HG03196 (cell line): ENCODE data around the gene LRRC8D.

Experiments
- ATAC-seq: cut with Tn5 transposase; IDR thresholded peaks from one replicate; pipeline ENCODE4 v1.9.1; 2021; ENCODE audit not compliant: unreplicated experiment

The LRRC8D gene

GRCh38 chr1:89807503-89807902, 13.3 kb upstream of the LRRC8D start:
- no peak for ATAC-seq

GRCh38 chr1:89807983-89808382, 12.8 kb upstream of the LRRC8D start:
- no peak for ATAC-seq

DNA sequence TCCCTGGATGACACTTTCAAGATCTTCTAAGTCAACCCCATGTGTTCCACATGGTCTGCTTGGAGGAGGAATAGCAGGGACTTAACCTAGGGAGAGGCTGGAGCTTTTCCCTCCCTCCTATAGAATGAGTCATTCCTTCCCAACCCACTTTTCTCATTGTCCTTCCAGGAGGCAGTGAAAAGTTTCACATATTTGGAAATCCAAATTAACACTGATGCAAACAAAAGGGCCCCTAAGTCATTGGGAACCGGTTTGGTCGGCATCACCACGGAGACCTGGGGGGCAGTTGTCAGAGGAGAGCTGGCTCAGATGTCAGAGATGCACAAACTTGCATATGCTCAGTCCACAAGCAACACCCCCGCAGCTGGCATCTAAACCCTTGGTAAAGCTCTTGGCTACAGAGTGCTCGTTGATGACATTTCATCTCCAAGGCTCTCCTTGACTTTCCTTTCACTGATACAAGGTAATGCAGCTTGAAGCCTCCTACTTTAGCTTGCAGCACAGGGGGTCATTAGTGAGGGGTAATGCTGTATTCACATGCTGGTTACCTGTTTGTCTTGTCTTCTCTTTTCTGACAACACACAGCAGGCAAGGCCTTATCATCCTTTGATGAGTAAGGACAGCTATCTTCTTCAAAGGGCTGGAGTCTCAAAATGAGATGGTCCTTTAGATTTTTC, 12.3 kb upstream of the LRRC8D start:
- ATAC-seq, result no peak

DNA sequence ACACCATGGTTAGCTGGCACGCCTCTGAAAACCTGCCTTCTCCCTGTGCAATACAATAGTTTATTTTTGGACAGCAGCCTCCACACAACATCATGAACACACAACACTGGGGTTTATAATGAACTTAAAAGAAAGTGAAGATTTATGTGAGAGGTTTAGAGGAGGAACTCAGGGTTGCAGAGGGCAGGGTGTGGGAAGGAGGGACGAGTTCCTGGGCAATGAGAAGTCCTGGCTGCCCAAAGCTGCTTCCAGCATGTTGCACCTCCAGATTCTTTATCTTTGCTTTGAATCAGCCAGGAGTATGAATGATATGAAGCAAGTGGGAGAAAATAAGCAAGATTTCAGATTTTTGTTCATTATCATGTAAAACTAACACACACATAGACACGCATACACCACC, 11.3 kb upstream of the LRRC8D start:
- no peak for ATAC-seq

- no peak for ATAC-seq
Observed at GRCh38 chr1:89810302-89810701, 10.5 kb upstream of the LRRC8D start.

DNA sequence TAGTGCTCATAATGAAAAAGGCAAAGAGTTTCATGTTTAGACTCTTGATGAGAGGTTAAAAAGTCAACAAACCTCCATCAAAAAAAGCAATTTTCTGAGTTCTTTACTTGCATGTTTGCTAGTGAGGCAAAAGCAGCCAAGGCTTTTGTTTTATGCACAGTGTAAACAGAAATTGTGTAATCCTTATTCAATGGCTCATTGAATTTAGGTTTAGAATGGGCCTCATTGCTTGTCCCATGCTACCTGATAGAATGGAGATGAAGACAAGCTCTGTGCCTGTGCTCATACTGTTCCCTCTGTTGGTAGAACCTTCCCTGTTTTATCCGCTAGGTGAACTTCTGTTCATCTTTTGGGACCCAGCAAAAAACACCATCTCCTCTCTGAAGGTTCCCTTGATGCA, 10.0 kb upstream of the LRRC8D start:
- ATAC-seq, result no peak

DNA sequence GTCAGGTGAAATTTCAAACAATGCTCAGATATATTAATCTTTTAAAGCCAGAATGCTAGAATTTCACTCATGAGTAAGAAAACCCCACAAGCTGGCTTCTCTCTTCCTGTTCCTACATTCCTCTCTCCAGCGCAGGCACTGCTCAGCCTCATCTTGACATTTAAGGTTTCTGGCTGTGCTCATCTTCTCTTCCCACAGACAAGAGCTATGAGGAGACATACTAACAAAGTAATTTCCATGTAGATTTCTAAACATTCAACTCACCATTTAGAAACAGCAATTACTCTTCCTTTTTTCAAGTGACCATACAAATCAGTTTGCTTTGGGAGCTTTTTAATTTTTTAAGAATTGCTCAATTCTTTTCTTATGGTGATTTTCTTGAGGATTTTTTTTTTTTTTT, 7.8 kb upstream of the LRRC8D start:
- no peak for ATAC-seq

DNA sequence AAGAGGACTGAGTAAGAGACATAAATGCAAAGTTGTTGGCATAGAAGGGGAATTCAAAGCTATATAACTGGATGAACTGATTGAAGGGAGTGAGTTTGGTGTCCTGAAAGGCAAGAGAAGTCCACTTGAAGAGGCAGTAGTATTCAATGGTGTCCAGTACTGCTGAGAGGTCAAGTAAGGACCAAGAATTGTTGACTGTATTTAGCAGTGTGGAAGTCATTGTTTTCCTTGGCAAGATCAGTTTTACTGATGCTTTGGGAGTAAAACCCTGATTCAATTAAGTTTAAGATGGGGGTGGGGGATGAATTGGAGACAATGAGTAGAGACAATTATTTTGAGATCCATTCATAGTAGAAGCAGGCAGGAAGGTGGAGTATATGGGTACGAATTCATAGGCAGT, 5.8 kb upstream of the LRRC8D start:
- ATAC-seq, result no peak

DNA sequence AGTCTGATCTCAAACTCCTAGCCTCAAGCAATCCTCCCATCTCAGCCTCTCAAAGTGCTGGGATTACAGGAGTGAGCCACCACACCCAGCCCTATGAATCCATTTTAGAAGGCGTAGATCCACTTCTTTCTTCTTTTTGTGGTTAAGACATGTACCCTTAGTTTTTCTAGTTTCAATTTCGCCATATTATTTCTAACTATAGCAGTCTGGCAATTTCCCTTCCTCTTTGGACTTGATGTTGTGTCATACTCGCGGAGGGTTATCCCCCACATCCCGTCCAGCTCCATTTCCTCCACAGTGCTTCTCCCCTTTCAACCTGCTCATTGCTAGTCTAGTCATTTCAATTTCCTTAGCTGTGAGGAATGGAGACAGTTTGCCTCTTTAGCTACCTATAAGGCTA, 5.2 kb upstream of the LRRC8D start:
- ATAC-seq, result peak; percentile 44

- ATAC-seq, result no peak
Observed at GRCh38 chr1:89816366-89816765, 4.5 kb upstream of the LRRC8D start.

DNA sequence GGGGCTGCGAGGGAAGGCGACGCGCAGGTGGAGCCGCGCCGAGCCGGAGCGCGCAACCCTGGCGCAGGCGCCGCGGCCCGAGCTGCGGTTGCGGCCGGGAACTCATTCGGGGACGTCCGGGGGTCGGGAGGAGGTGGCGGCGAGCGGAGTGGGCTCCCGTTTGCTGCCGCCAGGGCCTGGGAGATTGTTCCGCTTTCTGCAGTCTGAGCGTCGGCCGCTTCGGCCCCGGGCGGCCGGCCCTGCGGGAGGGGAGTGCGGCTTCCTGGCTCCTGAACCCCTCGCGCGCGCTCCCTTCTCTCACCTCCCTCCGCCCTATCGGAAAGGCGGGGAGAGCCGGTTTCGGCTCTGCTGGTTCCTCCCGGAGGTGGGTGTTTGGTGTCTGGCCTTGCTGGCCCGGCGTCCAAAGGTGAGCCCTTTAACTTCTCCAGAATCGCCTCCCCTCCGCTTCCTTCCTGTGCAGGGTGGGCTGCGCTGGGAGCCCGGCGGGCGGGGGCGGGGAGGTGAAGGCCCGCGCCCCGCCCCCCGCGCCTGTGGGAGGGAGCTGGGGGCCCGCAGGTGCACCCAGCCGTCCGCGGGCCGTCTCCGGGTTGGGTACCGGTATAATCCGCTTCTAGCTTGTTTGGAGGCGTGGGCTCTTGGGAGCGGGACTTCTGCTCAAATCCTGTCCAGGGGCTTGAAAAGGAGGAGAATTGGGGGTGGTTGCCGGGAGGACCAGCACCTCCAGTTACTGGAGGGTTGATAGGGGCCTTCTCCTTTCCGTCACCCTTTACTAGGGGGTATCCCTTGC, 683 bp downstream of the LRRC8D start:
- ATAC-seq, result peak; percentile 48

GRCh38 chr1:89822109-89822962, 1.5 kb downstream of the LRRC8D start:
- ATAC-seq, result no peak

DNA sequence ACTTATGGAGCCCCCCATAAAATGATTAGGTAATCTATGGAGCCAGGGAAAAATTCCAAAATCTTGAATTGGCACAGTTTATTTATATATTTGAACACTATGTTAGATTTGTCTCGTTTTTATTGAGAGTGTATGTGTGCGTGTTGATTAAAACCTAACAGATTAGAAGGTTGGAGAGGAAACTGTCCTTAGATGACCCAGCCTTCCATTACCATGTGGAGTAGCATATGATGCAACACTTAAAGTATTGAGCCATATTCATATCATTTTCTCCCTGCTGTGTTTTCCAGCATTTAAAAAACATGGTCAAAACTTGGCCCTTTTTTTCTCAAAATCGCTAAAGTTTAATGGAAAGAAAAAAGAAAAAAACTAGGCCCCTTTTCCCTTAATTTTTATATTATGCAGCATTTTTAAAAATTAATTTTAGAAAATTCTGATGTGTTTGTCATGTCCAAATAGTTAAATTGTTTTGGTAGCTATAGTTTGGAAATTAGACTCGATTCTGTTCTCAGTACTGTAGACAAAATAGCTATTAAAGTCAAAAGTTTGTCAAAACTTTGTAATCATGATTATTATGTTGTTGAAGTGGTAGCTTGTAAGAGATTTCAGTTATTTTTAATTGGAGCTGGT, 2.3 kb downstream of the LRRC8D start:
- ATAC-seq, result no peak

DNA sequence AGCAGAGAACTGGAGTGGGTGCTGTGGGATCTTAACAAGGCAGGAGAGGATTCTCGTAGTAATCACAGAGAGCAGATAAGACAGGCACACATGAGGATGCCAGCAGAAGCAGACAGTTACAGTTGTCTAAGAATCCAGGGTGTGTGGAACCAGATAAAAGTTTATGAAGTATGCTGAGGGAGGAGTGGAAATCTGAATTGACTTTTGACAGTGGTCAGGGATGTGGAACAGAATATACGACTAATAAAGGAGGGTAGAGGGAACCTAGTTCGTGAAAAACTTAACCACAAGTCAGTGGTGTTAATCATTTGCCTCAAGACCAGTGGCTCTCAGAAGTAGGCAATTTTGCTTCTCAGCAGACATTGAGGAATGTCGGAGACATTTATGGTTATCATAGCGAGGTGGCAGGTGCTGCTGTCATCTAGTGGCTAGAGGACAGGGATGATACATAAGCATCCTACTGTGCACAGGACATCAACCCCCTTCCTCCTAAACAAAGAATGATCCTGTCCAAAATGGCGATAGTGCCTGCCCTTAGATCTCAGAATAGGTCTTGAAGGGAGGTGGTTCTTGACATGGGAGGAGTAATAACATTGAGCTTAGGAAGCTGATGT, 3.0 kb downstream of the LRRC8D start:
- ATAC-seq, result no peak

DNA sequence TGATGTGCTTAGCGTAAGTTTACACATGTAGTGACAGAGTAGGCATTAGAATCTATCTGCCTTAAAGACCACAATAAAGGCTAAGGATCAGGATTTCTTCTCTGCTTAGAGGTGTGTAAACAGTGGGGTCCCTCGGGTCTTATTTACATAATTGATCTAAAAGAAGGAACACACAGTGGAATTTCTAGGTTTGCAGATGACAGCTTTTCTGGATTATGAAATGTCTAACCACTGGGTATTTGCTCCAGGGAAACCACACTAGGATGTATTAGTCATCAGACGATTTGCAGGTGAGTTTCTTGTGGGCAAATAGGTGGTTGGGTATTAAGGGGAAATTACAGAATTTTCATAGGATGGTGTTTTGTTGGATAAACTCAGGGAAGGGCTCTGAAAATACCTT, 5.8 kb downstream of the LRRC8D start:
- ATAC-seq, result no peak

- ATAC-seq, result no peak
Observed at GRCh38 chr1:89827330-89827729, 6.5 kb downstream of the LRRC8D start.

GRCh38 chr1:89827902-89828301, 7.1 kb downstream of the LRRC8D start:
- ATAC-seq, result no peak

GRCh38 chr1:89829186-89829585, 8.4 kb downstream of the LRRC8D start:
- no peak for ATAC-seq

DNA sequence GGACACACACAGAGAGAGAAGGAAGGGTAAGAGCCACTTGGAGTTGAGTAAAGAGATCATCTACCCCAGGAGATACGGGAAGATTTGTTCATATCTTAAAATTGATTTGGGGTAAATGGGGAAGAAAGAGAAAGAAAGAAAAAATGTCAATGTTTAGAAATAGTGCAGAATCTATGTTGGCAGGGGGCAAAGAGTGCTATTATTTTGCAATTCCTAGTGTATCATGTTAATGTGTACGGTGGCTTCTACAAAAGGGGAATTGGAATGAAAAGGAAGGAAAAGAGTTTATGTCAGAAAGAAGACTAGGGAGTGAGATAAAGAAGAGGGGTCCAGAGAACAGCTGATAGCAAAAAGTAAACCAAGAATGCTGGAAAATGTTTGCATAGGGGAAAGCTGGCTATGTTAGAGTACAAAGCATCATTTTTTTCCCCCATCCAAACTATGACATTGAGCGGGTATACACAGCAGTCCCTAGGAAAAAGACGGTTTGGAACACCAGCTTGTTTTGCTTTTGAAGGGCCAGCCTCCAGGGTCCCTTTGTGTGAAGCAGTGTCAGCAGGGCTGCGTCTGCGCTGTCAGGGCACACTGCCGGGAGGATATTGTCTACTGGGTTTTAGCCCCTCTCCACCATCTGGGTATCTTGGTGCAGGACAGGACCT, 10.8 kb downstream of the LRRC8D start:
- no peak for ATAC-seq

GRCh38 chr1:89832496-89833127, 11.8 kb downstream of the LRRC8D start:
- no peak for ATAC-seq
